Stomach (tissue), 4 donors: ENCODE measurements around the gene ZNF787.

ENCODE experiments used
- EP300 ChIP-seq: sonication (generic); formaldehyde crosslinking; IDR thresholded peaks from one replicate; pipeline ENCODE4 v1.6.1; 2017; ENCODE audit warnings: antibody characterized with exemption
- POLR2A ChIP-seq, 4 donors: fragments of 450-650 bp; IDR thresholded peaks; one replicate each; pipeline ENCODE4 v1.6.1; 2016; ENCODE audit warnings: antibody characterized with exemption in 4 of 4, control low read depth in 2 of 4, mild to moderate bottlenecking in 1 of 4, moderate library complexity in 1 of 4
- POLR2AphosphoS5 ChIP-seq, 3 donors: sonication (generic); formaldehyde crosslinking; IDR thresholded peaks; one replicate each; pipeline ENCODE4 v1.6.1; 2016; ENCODE audit warnings: antibody characterized with exemption in 3 of 3
- TF ChIP-seq, protein P1 (sequence below), 7 experiments: fragments of 450-650 bp in 4 of 7; fragments of 200-600 bp in 3 of 7; sonication (generic) in 3 of 7; IDR thresholded peaks; one replicate each; pipeline ENCODE4 v1.5.1; 2016 to 2019; ENCODE audit warnings: antibody characterized with exemption in 7 of 7, control low read depth in 2 of 7, mild to moderate bottlenecking in 1 of 7

DNA sequence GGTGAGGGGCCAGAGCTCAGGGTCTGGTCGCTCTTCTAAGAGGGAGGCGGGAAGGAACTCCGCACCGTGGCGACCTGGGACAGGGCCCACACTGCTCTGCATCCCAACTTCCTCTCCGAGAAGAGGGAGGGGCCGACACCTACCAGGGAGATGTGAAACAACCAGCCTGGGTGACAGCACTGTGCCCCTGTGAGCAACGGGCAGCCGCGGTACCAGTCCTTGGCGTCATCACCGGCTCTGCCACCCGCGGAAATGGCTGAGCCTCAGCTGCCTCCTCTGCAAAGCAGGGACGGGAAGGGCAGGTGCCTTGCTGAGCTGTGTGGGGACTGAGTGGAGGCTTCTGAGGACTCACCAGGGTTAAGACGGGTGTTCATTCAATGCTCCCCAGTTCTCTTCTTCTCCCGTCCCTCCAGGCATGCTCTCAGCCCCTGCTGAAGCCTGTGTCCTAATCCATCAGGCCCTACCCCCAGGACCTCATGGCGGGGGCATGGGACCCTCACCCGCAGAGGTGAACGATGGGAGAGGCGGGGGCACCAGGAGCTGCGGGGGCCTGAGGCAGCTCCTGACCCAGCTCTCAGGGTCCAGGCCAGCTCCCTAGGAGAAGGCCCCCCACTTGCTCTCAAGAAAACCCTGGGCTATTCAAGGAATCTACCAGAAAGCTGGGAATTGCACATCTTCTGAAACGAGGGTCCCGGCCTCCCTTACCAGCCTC, 9.3 kb downstream of the ZNF787 start:
- TF ChIP-seq POLR2AphosphoS5 (IDR thresholded peaks at IDR 0.05) (no peak), EP300 (no peak), POLR2A (IDR thresholded peaks at IDR 0.05) (no peak)
- TF ChIP-seq, protein P1, sequence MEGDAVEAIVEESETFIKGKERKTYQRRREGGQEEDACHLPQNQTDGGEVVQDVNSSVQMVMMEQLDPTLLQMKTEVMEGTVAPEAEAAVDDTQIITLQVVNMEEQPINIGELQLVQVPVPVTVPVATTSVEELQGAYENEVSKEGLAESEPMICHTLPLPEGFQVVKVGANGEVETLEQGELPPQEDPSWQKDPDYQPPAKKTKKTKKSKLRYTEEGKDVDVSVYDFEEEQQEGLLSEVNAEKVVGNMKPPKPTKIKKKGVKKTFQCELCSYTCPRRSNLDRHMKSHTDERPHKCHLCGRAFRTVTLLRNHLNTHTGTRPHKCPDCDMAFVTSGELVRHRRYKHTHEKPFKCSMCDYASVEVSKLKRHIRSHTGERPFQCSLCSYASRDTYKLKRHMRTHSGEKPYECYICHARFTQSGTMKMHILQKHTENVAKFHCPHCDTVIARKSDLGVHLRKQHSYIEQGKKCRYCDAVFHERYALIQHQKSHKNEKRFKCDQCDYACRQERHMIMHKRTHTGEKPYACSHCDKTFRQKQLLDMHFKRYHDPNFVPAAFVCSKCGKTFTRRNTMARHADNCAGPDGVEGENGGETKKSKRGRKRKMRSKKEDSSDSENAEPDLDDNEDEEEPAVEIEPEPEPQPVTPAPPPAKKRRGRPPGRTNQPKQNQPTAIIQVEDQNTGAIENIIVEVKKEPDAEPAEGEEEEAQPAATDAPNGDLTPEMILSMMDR (IDR thresholded peaks at IDR 0.05): no peak
